IMR-90 (cell line): ENCODE results near the gene QDPR. TPM values are rescaled to one million over a fixed set of nuclear protein-coding genes. Genes with fewer than 3 reads are reported as not detected.

ENCODE experiments used
- ATAC-seq: fragments of 200-7000 bp; cut with Tn5 transposase; 2 replicates; pipeline ENCODE4 v1.9.1; 2020; ENCODE audit warnings: low read depth, mild to moderate bottlenecking, moderate library complexity
- BruUV-seq: library from RNA; stranded (reverse); fragments of 400-500 nt; replicated peaks from 2 replicates; lab custom pipeline; 2021; lab: Mats Ljungman, UMichigan
- CTCF ChIA-PET: fragments of 300-600 bp; formaldehyde crosslinking; extraction: SDS; loops from one replicate; lab custom pipeline; 2021; ENCODE audit warnings: antibody characterized with exemption; lab: Yijun Ruan, JAX
- POLR2A ChIA-PET: fragments of 300-600 bp; sonication (Branson Sonifier 250); formaldehyde crosslinking; loops from one replicate; lab custom pipeline; 2022; ENCODE audit warnings: antibody characterized with exemption; ENCODE audit not compliant: unreplicated experiment; lab: Charles Lee
- DNase-seq: peaks from one replicate; pipeline ENCODE4 v3.0.0; 2013
- H2AFZ ChIP-seq: replicated peaks from 2 replicates; pipeline ENCODE3; 2013; ENCODE audit warnings: low read length, mild to moderate bottlenecking; ENCODE audit not compliant: poor library complexity
- H2AK5ac ChIP-seq: 2 replicates; pipeline ENCODE4 v1.6.1; 2013; ENCODE audit warnings: low read depth, low read length, inconsistent platforms
- H2AK9ac ChIP-seq: replicated peaks from 2 replicates; pipeline ENCODE3; 2013; ENCODE audit warnings: mild to moderate bottlenecking, low read depth, low read length, moderate library complexity; ENCODE audit not compliant: poor library complexity
- H2BK120ac ChIP-seq: 2 replicates; pipeline ENCODE4 v1.6.1; 2013; ENCODE audit warnings: low read depth, low read length, inconsistent platforms
- H2BK15ac ChIP-seq: 3 replicates; pipeline ENCODE4 v1.6.1; 2013; ENCODE audit warnings: low read depth, low read length, inconsistent platforms
- H2BK20ac ChIP-seq: 2 replicates; pipeline ENCODE4 v1.6.1; 2013; ENCODE audit warnings: low read depth, mild to moderate bottlenecking, inconsistent platforms, low read length, moderate library complexity
- H2BK5ac ChIP-seq: 2 replicates; pipeline ENCODE4 v1.6.1; 2013; ENCODE audit warnings: mild to moderate bottlenecking, low read depth, low read length, inconsistent platforms; ENCODE audit not compliant: poor library complexity, severe bottlenecking
- H3K14ac ChIP-seq: replicated peaks from 2 replicates; pipeline ENCODE4 v1.6.1; 2013; ENCODE audit warnings: low read depth, low read length, inconsistent platforms
- H3K18ac ChIP-seq: 2 replicates; pipeline ENCODE4 v1.6.1; 2013; ENCODE audit warnings: low read depth, low read length, control low read depth
- H3K23ac ChIP-seq: 2 replicates; pipeline ENCODE4 v1.6.1; 2013; ENCODE audit warnings: low read depth, low read length, inconsistent platforms
- H3K27ac ChIP-seq: 2 replicates; pipeline ENCODE4 v1.5.1; 2013; ENCODE audit warnings: mild to moderate bottlenecking, control low read depth, low read length; ENCODE audit not compliant: insufficient read depth
- H3K27me3 ChIP-seq: 2 replicates; pipeline ENCODE4 v1.6.1; 2013; ENCODE audit warnings: low read length; ENCODE audit not compliant: control insufficient read depth, insufficient read depth
- H3K36me3 ChIP-seq: 2 replicates; pipeline ENCODE4 v1.6.1; 2013; ENCODE audit warnings: low read length, mixed read lengths; ENCODE audit not compliant: control insufficient read depth, insufficient read depth
- H3K4ac ChIP-seq: 2 replicates; pipeline ENCODE4 v1.6.1; 2013; ENCODE audit warnings: low read depth, low read length, inconsistent platforms
- H3K4me1 ChIP-seq: 2 replicates; pipeline ENCODE4 v1.6.1; 2013; ENCODE audit warnings: low read length, mixed read lengths; ENCODE audit not compliant: control insufficient read depth, insufficient read depth
- H3K4me2 ChIP-seq: 2 replicates; pipeline ENCODE4 v1.6.1; 2013; ENCODE audit warnings: low read depth, mild to moderate bottlenecking, control low read depth, low read length, moderate library complexity
- H3K4me3 ChIP-seq: 2 replicates; pipeline ENCODE4 v1.5.1; 2013; ENCODE audit warnings: low read depth, mild to moderate bottlenecking, control low read depth, low read length, moderate library complexity; ENCODE audit not compliant: insufficient read depth
- H3K56ac ChIP-seq: 2 replicates; pipeline ENCODE4 v1.6.1; 2013; ENCODE audit warnings: low read length, inconsistent platforms; ENCODE audit not compliant: insufficient read depth; ENCODE audit errors: extremely low read depth
- H3K79me1 ChIP-seq, 2 experiments: 2 replicates each; pipeline ENCODE4 v1.6.1; 2013; ENCODE audit warnings: low read length in 2 of 2, inconsistent platforms in 1 of 2, low read depth in 1 of 2
- H3K9ac ChIP-seq: 2 replicates; pipeline ENCODE4 v1.6.1; 2013; ENCODE audit warnings: low read depth, low read length, control low read depth
- H3K9me1 ChIP-seq: 2 replicates; pipeline ENCODE4 v1.6.1; 2013; ENCODE audit warnings: low read length, inconsistent platforms; ENCODE audit not compliant: insufficient read depth
- H3K9me3 ChIP-seq: 2 replicates; pipeline ENCODE4 v1.6.1; 2013; ENCODE audit warnings: low read length; ENCODE audit not compliant: control insufficient read depth, insufficient read depth
- H4K20me1 ChIP-seq: 2 replicates; pipeline ENCODE4 v1.6.1; 2013; ENCODE audit warnings: low read length, inconsistent platforms; ENCODE audit not compliant: insufficient read depth
- H4K5ac ChIP-seq: 2 replicates; pipeline ENCODE4 v1.6.1; 2013; ENCODE audit warnings: mild to moderate bottlenecking, low read depth, low read length, control low read depth
- H4K8ac ChIP-seq, 2 experiments: 2 replicates each; pipeline ENCODE4 v1.6.1; 2013; ENCODE audit warnings: low read depth in 2 of 2, low read length in 2 of 2, control low read depth in 1 of 2, inconsistent platforms in 1 of 2
- H4K91ac ChIP-seq: 2 replicates; pipeline ENCODE4 v1.6.1; 2013; ENCODE audit warnings: low read depth, low read length, inconsistent platforms; ENCODE audit not compliant: insufficient read depth
- BHLHE40 ChIP-seq: fragments of 150-350 bp; IDR thresholded peaks from 2 replicates; pipeline ENCODE4 v1.6.1; 2016; ENCODE audit warnings: mild to moderate bottlenecking, low read depth, low read length
- CHD1 ChIP-seq: IDR thresholded peaks from 2 replicates; pipeline ENCODE4 v1.6.1; 2012; ENCODE audit warnings: low read depth, low read length, improper control_type of control experiment
- ELK1 ChIP-seq: fragments of 150-350 bp; IDR thresholded peaks from 2 replicates; pipeline ENCODE4 v1.6.1; 2016; ENCODE audit warnings: low read depth, mild to moderate bottlenecking, low read length, moderate library complexity, borderline replicate concordance
- MAZ ChIP-seq: IDR thresholded peaks from 2 replicates; pipeline ENCODE4 v1.6.1; 2012; ENCODE audit warnings: low read depth, mild to moderate bottlenecking, low read length, improper control_type of control experiment, moderate library complexity, borderline replicate concordance
- USF2 ChIP-seq: fragments of 150-350 bp; IDR thresholded peaks from 2 replicates; pipeline ENCODE4 v1.6.1; 2017; ENCODE audit warnings: mild to moderate bottlenecking, antibody characterized with exemption, low read length, low read depth
- WGBS, 2 experiments: methylation state at CpG; one replicate each; pipeline versions ENCODE4 v1.1.5 to v1.1.7; 2013; ENCODE audit warnings: missing lambda C conversion rate in 2 of 2; ENCODE audit not compliant: insufficient read length in 1 of 2; ENCODE audit errors: extremely low coverage in 2 of 2; 5-methylcytosine and 5-hydroxymethylcytosine counted together
- dilution Hi-C: fragments of 300-500 bp; cut with HindIII; formaldehyde crosslinking; loops from one replicate; pipeline ENCODE4 v1.14.3; 2018; ENCODE audit warnings: low sequenced_read_pairs; ENCODE audit not compliant: unreplicated experiment
- in situ Hi-C: fragments of 300-500 bp; cut with MboI; formaldehyde crosslinking; loops from 3 replicates; pipeline ENCODE4 v1.14.3; 2019; ENCODE audit warnings: low sequenced_read_pairs, inconsistent platforms, mixed read lengths
- intact Hi-C: fragments of 100-400 bp; cut with micrococcal nuclease; formaldehyde crosslinking; loops from 2 replicates; pipeline ENCODE4 v1.10.0; 2022
- polyA plus RNA-seq, 3 experiments: library from polyadenylated mRNA; depleted of rRNA; stranded (reverse); fragments of >200 nt; gene quantifications; 2 replicates each; pipeline ENCODE4 v1.2.3, GENCODE V29; 2012; ENCODE audit warnings: low replicate concordance in 1 of 3
- total RNA-seq: library from RNA; depleted of rRNA; stranded (reverse); fragments of >200 nt; gene quantifications from 2 replicates; pipeline ENCODE4 v1.2.3, GENCODE V29; 2012

Gene QDPR
- total and polyA plus RNA-seq, 2 of the 4 experiments (the other 2 are of a cell fraction), result 10.4 to 31.1 TPM

DNA sequence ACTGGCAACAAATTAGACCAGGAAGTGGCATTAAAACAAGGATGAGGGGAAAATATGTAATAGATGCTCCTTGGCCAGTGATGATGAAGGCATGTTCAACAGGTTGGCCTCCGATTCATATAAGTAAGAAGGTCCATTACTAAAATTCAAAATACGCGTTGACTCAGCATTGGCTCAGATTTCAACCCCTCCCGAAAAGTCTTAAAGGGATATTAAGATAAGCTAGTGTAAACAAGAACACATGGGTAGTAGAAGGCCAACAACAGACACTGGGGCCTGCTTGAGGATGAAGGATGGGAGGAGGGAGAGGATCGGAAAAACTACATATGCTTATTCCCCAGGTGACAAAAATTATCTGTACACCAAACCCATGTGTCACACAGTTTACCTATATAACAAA lies 46.0 kb upstream of the QDPR start:
- ATAC-seq, result peak; percentile 63
- Histone ChIP-seq H4K91ac (no peak overlapping the region), H4K5ac (no peak overlapping the region), H3K4ac (no peak overlapping the region), H3K14ac (no peak overlapping the region), H2BK20ac (no peak overlapping the region), H2AK9ac (no peak overlapping the region), H2BK120ac (no peak overlapping the region), H3K18ac (no peak overlapping the region), H3K79me1 (no peaks in the 10 kb centered on the region), H3K56ac (no peak overlapping the region), H3K4me1 (no peaks in the 10 kb centered on the region), H3K9me3 (no peaks in the 10 kb centered on the region), H3K9me1 (no peaks in the 10 kb centered on the region), H4K20me1 (no peaks in the 10 kb centered on the region), H2BK15ac (no peak overlapping the region), H3K27ac (no peak overlapping the region), H3K4me2 (no peak overlapping the region), H2AK5ac (no peak overlapping the region), H4K8ac (no peak overlapping the region), H3K23ac (no peak overlapping the region), H3K9ac (no peak overlapping the region), H3K27me3 (peaks cover 10% of the 10 kb centered on the region), H2AFZ (no peak overlapping the region), H3K36me3 (no peaks in the 10 kb centered on the region), H2BK5ac (no peak overlapping the region), H3K4me3 (no peak overlapping the region)
- no CpG with 5 or more reads among the region's 5 CpGs for WGBS, 2 experiments
- in situ Hi-C loops, result no loop called here
- POLR2A ChIA-PET, result no interaction called here
- no peak for TF ChIP-seq USF2
- TF ChIP-seq ELK1, result no peak
- TF ChIP-seq BHLHE40, result no peak
- TF ChIP-seq MAZ, result peak; percentile 17; the same call in 1 of the 2 replicates
- TF ChIP-seq CHD1, result no peak
- CTCF ChIA-PET, result interaction anchor here (1.2 kb wide), 1 partner anchor 9 kb away, joined by 3 read pairs; no protein-coding TSS in a partner anchor
- BruUV-seq, result no TSS peak
- intact Hi-C loops, result no loop called here
- dilution Hi-C loops, result no loop called here
- DNase-seq, result peak; percentile 52
